ENCODE measurements around the gene APLP2.
A peak's percentile ranks its signal among the peaks of the same experiment; 100 is the strongest.
"Not testable (repeated sequence)": the region's sequence is repeated elsewhere in the genome, so short reads cannot be mapped to it uniquely, and the experiment has no call there.

The APLP2 gene

DNA sequence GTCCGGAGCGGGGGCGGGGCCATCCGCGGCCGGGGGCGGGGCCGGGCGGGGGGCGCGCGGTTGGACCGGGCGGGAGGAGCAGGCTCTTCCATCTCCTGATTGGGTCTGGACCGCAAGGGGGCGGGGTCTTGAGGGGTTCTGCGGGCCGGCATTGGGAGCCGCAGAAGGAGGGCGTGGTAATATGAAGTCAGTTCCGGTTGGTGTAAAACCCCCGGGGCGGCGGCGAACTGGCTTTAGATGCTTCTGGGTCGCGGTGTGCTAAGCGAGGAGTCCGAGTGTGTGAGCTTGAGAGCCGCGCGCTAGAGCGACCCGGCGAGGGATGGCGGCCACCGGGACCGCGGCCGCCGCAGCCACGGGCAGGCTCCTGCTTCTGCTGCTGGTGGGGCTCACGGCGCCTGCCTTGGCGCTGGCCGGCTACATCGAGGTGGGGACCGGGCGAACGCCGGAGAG is at the start of gene APLP2:
Gene APLP2, plus strand, starts transcription at position 236 of the 450 bp plus-strand sequence. Its CDS starts 84 bp downstream, at position 320.
- peak; percentile 98 for DNase-seq

DNA sequence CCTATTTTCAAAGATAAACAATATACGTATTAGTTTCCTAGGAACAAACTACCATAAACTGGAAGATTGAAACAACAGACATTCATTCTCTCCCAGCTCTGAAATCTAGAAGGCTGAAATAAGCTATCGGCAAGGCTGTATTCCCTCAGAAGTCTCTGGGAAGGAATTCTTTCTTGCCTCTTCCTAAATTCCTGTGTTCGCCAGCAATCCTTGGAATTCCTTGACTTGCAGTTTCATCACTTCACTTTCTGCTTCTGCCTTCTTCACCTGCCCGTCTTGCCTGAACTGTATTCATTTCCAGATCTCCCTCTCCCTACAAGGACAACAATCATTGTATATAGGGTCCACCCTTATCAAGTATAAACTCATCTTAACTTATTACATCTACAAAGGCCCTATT is 49.4 kb upstream of the APLP2 start:
- DNase-seq = no peak

DNA sequence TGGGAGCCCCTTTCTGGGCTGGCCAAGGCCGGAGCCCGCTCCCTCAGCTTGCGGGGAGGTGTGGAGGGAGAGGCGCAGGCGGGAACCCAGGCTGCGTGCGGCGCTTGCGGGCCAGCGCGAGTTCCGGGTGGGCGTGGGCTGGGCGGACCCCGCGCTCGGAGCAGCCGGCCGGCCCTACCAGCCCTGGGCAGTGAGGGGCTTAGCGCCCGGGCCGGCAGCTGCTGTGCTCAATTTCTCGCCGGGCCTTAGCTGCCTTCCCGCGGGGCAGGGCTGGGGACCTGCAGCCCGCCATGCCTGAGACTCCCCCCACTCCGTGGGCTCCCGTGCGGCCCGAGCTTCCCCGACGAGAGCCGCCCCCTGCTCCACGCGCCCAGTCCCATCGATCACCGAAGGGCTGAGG is 48.1 kb upstream of the APLP2 start:
- DNase-seq = not testable (repeated sequence)

DNA sequence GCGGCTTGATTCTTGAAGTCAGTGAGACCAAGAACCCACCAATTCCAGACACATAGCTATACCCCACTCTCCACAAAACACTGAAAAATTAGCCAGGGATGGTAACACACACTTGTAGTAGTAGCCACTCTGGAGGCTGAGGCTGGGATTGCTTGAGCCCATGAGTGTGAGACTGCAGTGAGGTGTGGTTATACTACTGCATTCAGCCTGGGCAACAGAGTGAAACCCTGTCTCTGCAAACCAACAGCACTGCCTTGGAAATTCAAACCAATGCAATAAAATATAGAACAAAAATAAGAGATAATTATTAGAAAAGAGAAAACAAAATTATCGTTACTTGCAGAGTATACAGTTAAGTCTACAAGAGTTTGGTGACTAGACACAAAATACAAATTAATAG is 46.9 kb upstream of the APLP2 start:
- no peak for DNase-seq

DNA sequence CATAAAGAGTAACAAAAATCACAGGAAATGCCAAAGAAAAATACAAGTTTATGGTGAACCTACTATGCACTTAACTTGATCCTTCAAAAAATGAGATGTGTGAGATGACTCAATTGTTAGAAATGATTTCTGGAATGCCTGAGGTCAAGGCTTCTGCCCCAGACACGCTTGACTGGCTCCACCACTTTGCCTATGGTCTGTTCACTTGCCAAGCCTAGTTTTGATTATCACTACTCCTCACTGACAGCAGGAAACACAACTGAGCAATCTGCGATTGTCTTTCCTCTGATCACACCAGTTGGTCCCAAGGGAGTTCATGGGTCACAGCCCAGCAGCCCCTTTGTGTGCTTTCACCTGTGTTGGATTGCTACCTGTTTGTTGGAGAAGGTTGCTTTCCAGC is 46.5 kb upstream of the APLP2 start:
- DNase-seq = no peak

DNA sequence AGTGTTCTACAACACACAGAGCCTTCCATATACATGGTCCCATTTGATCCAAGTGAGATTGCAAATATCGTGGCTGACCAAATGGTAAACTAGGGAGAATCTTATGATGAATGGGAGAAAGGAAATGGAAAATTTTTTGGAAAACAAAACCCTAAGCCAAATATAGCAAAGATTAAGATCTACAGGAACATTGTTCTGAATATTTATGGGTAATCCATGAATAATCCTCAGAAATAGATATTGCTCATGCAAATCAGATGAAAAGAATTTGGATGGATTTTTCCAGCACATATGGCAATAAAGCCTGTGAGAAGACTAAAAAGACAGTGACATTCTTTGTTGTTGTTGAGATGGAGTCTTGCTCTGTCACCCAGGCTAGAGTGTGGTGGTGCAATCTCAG is 45.3 kb upstream of the APLP2 start:
- DNase-seq = no peak

DNA sequence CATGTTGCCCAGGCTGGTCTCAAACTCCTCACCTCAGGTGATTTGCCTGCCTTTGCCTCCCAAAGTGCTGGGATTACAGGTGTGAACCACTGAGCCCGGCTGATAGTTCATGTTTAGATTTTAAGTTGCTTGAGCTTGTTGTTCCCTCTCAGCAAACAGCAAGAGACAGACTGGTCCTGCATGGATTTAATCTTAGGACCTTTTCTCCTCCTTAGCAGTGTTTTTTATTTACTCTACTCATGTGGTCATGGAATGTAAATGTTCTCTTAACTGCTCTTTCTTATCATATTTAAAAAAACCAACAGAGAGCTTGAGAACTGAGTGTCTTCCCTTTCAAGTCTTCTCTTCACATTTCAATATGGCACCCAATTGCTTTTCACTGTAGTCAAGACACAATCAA is 44.3 kb upstream of the APLP2 start:
- DNase-seq = no peak

DNA sequence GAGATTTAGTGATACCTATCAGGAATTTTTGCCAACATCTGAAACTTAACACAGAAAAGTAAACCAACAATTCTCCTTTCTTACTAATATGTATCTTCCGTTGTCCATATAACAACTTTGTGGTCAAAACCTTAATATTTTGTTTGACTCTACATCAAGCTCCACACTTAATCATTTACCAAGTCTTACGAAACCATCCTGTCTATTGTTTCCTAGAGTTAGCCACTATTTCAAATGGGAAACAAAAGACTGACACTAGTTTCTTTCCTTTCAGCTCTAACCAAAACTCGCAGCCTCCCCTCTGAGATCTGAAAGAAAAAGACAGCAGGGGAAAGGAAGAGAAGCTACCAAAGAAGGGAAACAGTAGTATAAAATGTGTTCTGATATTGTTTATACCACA is 40.6 kb upstream of the APLP2 start:
- no peak for DNase-seq

DNA sequence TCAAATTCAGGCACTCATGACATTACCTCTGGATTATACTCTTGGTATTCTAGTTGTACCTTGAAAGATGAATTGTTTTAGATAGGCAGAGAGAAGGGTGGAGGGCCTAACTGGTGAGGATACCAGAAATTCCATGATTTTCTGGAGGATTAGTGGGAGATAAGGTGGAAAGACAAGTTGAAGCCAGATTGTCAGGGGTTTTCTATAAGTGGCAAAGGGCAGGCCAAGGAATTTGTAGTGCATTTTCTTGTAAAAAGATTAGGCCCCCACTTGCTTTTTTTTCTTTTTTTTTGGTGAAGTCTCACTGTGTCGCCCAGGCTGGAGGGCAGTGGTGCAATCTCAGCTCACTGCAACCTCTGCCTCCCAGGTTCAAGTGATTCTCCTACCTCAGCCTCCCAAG is 38.6 kb upstream of the APLP2 start:
- no peak for DNase-seq

DNA sequence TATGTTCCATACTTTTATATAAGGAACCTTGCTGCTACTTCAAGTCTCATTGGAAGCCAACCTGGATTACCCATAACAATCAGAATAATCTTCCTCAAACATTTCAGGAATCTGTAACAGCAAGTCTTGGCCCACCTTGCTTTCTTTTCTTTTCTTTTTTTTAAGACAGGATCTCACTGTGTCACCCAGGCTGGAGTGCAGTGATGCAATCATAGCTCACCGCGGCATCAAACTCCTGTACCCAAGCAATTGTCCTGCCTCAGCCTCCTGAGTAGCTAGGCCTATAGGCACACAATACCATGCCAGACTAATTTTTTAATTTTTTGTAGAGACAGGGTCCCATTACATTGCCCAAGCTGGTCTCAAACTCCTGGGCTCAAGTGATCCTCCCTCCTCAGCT is 37.7 kb upstream of the APLP2 start:
- no peak for DNase-seq

DNA sequence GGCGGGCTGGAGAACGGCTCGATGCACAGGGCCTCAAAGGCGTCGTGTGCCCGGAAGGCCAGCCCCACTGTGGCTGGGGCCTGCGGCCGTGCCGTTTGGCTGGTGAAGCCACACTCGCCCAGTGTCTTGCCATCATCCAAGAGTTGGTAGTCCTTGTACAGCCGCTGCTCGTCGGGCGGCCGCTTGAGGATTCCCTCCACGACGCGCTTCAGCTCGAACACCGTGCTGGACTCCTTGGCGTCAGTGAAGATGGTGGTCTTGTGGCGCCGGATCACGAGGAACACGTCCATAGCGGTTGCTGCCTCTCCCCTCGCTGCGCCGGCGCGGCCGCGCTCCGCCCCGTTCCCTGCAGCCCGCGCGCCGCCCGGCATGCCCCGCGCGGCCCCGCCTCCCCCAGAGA is 36.8 kb upstream of the APLP2 start:
- no peak for DNase-seq

DNA sequence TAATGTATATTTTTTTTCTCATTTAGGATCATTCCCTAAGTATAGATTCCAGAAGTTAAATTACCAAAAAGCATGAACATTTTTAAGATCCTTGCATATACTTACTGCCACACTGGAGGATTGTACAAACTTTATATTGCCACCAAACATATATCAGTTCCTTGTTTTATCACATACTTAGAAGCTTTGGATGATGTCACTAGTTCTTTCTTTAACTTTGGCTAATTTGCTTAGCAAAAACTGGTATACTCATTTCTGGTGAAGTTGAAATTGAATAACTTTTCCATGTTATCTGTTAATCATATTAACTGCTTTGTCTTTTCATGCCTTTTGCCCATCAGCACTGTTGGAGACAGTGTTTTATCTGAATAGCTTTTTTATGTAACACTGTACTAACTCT is 35.5 kb upstream of the APLP2 start:
- DNase-seq = no peak

DNA sequence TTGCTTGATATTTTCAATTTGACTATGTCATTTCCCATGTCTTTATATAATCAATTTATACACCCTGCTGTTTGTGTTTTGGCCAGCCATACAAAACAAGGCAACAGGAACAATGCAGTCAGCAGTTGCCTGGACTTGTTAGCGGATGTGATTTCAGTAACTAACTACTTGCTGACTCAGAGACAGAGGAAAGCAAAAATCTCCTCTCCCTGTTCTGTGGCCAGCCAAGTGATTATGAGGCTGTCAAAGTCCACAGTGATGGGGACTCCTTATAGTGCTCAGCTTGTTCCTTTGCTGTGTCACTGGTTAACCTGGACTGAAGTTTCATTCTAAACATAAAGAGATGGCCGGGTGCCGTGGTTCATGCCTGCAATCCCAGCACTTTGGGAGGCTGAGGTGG is 32.6 kb upstream of the APLP2 start:
- DNase-seq = no peak

DNA sequence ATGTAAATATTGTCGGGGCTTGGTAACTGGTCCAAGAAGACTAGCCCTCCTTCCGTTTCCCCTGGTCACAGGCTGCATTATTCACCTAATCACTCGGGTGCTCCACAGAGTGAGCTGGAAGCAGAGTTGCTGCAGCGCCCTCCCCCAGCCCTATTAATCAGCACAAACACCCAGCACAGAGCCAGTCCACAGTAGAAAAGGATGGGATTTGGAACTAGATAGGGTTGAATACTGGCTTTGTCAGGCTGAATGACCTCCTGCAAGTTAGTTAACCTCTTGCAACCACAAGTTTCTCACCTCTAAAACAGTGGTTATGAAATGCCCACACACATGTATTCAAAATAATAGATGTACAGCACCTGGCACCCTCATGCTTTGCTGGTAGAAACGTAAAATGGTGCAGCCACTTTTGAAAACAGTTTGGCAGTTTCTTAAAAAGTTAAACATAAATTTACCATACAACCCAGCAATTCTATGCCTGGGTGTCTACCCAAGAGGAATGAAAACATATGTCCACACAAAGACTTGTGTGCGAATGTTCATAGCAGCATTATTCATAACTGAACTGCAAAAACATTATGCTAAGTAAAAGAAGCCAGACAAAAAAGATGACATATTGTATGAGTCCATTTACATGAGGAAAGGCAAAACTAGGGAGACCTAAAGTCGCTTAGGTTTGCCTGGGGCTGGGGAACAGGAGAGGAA is 31.7 kb upstream of the APLP2 start:
- no peak for DNase-seq

DNA sequence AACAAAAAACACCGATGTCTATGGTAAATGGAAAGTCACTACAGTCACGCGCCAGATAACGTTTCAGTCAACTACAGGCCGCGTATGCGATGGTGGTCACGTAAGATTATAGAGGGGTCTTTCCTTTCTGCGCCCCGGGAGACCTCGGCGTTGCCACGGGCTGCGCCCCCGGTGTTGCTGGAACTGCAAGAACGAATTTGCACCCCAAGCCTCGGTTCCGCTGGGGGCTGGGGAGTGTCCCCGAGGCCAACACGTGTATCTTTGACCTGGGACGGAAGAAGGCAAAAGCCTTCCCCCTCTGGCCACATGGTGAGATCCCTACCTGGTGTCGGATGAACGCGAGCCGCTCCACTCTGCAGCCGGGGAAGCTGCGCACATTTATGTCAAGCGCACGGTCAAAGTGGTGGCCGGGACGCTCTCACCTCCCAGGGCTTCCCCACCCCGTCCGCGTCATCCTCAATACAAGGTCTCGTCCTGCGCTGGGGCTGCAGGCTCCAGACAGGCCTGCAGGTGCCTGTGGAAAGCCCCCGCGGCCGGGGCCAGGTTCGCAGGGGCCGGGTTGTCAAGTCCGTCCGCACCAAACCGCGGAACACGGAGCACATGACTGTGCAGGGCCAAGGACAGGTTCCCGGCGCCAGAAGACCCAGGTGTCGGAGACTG is 29.3 kb upstream of the APLP2 start:
- DNase-seq = no peak

DNA sequence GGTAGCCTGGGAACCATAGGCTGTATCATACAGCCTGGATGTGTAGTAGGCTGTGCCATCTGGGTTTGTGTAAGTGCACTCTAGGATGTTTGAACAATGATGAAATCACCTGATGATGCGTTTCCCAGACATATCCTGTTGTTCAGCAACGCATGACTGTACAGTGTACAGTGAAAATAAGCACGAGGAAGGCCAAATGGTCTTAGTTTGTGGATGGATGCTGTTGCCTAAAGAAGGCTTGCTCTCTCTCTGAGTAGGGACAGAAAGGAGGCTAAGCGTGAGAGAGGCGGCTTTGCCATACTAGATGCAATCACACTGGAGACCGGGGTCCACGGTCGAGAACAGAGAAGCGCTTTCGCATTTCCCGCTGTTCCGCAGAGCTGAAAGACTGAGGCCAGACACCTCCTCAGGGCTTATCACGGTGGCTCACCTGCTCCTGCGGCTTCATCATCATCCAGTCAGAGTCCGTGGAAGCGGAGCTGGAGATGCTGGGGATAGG is 27.6 kb upstream of the APLP2 start:
- DNase-seq = no peak

DNA sequence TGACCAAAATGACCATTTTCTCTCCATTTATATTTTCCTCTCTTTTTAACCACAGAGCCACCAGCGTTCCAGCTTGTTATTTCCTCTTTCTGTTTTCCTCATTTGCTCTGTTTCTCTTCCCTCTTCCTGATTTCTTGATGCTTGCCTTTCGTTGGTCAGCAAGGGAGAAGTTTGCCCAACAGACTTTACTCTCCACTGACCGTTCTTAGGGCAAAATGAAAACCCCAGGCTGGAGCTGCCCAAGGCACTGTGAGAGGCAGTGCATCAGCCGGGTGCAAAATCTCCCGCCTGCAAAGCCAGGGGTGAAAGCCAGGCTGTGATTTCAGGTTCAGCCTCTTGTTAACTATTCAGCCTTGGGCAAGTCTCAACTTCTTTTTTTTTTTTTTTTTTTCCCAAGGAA is 26.1 kb upstream of the APLP2 start:
- no peak for DNase-seq

DNA sequence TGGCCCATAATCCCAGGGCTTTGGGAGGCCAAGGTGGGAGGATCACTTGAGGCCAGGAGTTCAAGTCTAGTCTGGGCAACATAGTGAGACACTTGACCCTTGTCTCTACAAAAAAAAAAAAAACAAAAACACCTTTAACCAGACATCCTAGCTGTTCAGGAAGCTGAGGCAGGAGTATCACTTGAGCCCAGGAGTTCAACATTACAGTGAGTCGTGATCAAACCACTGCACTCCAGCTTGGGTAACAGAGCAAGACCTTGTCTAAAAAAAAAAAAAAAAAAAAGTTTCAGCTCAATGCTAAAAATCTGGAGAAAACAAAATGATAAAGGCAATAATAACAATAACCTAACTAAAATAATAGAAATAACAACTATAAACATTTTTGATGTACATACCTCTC is 22.6 kb upstream of the APLP2 start:
- DNase-seq = no peak

DNA sequence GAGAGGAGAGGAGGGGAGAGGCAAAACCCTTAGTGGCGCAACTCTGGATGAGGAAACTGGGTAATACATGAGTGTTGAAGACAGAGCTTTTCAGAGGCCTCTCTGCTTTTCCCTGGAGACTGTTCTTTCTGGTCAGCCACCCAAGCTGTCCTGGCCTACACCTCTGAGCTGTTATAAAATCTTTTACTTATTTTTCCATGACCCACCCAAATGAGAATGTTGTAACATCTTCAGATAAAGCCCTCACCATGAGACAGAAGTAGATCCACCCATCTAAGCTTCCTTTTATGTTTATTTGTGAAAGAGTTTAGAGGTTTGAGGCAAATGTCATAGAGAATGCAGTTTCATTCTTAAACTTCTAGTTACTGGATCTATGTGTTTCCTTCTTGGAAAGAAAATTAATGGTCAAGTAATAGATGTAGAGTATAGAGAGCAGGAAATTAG is 20.3 kb upstream of the APLP2 start:
- DNase-seq = no peak

DNA sequence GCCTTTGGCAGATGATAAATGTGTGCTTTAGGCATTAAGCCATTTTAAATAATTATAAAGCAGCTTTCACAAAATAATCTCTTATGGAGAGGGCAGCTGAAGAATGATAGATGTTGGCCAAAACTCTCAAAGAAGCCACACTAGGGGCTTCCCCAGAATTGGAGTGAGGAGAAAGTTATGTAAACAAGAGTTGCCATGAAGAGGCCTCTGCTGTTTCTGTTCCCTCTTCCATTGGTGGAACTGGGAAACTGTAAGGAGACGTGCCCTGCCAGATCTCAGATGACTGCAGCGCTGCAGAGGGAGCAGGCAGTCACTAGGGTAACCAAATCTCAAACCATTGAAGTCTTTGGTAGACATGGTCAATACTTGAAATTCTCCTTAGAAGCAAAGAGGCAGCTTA is 19.4 kb upstream of the APLP2 start:
- no peak for DNase-seq

DNA sequence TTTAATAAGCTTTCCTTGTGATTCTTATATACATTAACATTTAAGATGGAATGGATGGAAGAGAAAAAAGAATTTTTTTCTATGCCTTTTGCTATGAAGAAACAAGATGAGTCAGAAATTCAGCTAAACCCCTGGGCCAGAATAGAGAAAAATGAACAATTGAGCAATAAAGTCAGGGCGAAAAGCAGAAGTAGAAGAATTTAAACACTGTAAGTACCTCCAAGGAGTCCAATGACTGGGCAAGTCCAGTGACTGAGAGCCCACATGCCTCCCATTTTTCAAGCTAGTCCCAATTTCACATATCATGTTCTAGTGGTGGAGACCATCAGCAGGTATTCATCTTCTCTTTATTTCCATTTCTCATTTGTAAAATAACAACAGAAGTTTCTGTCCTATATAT is 18.6 kb upstream of the APLP2 start:
- DNase-seq = no peak

DNA sequence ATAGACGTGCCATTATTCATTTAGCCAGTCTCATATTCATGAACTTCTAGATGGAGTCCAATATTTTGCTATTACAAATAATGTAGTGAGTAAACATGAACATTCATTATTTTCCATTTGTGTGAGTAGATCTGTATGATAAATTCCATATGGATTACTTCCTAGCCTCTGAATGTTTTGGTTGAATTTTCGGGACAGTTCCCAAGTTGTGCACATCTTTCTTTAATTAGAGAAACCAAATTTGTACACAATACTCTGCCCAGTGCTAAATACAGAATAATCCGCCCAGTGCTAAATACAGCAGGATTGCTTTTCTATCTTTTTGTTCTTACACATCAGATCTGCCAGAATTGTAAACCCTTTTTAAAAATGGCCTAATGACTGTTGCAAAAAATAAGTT is 17.1 kb upstream of the APLP2 start:
- DNase-seq = no peak

DNA sequence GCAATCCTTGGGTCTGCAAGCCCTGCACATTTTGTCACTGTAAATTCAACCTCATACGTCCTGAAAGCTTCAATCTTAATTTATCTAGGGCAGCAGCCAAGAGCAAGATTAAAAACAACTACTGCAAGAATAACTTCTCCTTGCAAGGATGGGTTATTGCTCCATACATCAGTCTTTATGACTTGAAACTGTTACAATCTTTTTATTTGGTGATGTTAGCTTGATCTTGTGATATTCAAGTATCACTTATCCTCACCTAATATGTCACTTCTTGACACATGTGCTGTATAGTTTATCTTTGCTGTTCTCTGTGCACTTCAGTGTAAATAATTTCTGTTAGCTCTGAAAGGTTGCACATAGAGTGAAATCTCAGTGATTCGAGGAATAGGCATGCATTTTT is 14.7 kb upstream of the APLP2 start:
- DNase-seq = no peak

DNA sequence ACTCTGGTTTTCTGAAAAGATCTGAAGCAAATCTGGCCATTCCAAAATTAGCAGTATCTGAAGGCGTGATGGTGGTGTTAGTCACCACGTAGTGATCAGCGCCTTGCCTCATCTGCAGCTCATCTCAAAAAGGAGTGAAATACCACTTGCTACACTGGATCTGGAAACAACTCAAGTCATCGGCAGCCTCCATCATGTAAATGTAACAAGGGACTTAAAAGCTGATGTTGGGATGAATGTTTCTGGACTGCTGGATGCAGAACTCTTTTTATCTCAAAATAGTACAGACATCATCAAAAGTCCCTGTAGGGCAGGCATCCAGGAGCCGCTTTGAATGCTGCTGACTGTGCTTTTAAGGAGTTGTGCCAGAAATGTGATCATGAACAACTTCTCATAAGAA is 14.1 kb upstream of the APLP2 start:
- DNase-seq = no peak

DNA sequence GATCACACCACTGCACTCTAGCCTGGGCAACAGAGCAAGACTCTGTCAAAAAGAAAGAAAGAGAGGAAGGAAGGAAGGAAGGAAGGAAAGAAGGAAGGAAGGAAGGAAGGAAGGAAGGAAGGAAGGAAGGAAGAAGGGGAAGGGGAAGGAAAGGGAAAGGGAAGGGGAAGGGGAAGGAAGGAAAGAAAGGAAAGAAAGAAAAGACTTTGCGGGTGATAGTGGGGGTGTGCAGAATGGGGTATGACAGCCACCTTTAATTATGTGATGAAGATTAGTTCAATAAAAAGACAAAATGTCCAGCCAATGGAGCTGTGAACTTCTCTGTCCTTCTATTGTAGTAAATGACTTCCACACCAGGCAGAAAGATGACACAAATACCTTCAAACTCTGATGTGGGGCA is 8.7 kb upstream of the APLP2 start:
- DNase-seq = no peak

Data from activated CD4-positive, alpha-beta T cell treated with anti-CD3 and anti-CD28 coated beads for 48 hours (primary cell).